Subcutaneous adipose tissue (tissue), 4 donors: ENCODE results near the gene UGGT2. TPM values are rescaled to one million over a fixed set of nuclear protein-coding genes. Genes with fewer than 3 reads are reported as not detected.

Source experiments
- CTCF ChIP-seq: fragments of 450-650 bp; IDR thresholded peaks from one replicate; pipeline ENCODE4 v1.5.1; 2016; ENCODE audit warnings: low read depth, mild to moderate bottlenecking, control low read depth, antibody characterized with exemption, moderate library complexity
- total RNA-seq, 4 donors: library from RNA; depleted of rRNA; stranded (reverse); fragments of >200 nt; gene quantifications; one replicate each; pipeline ENCODE4 v1.1.0, GENCODE V29; 2016

Gene UGGT2
- total RNA-seq, 4 donors from 2014 or later = 59.7 to 90.8 (median 70.4) TPM

- no peak for TF ChIP-seq CTCF
These were observed 127.0 kb downstream of the UGGT2 start for GRCh38 chr13:95926231-95926630.

- TF ChIP-seq CTCF = no peak
These were observed 128.7 kb downstream of the UGGT2 start for GRCh38 chr13:95924389-95924994.

GRCh38 chr13:95921485-95921884 lies 131.7 kb downstream of the UGGT2 start:
- TF ChIP-seq CTCF = no peak

DNA sequence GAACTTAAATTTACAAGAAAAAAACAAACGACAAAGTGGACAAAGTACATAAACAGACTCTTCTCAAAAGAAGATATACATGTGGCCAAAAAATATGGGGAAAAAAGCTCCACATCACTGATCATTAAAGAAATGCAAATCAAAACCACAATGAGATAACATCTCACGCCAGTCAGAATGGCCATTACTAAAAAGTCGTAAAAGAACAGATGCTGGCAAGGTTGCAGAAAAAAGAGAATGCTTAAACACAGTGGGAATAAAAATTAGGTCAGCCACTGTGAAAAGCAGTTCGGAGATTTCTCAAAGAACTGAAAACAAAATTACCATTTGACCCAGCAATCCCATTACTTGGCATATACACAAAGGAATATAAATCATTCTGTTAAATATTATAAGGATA lies 132.7 kb downstream of the UGGT2 start:
- no peak for TF ChIP-seq CTCF

DNA sequence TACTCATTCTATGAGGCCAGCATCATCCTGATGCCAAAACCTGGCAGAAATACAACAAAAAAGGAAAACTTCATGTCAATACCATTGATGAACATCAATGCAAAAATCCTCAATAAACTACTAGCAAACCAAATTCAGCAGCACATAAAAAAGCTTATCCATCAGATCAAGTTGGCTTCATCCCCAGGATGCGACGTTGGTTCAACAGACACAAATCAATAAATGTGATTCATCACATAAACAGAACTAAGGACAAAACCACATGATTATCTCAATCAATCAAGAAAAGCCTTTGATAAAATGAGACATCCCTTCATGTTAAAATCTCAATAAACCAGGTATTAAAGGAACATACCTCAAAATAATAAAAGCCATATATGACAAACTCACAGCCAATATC lies 134.3 kb downstream of the UGGT2 start:
- TF ChIP-seq CTCF = no peak

- no peak for TF ChIP-seq CTCF
These were observed 138.2 kb downstream of the UGGT2 start for GRCh38 chr13:95914991-95915501.

GRCh38 chr13:95906999-95907398 lies 146.2 kb downstream of the UGGT2 start:
- TF ChIP-seq CTCF = no peak
